ENCODE results near the gene EYS.

DNA sequence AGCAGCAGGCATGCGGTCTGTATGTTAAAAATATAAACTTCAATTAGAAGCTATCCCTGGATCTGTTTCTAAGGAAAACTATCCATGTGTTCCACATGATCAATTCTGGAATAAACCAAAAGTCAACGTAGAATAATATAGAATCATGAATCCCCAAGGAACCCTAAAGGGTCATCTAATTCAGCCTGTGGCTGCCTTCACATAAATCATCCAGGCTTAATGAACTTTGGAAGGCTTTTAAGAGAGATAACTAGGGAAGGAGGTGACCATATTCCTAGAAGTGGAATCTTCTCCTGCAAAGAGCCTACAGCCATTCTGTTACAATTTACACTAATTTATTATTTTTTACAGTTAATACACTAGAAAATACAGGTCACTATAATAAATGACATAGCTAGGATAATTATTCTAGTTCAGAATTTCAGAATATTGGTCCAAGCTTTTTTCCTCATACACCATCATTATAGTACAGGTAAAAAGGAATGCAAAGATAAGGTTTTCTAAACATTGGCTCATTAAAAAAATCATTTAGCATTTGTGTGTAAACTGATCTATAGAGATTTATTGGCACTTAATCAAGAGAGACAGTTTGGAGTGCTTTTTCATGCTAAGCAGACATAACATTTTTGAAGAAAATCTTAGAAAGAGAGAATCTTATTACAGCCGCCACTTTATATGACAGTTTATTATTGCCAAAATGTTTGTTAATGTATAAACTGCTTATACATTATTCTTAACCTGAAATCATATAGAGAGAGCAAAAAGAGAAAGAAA is 1220.3 kb downstream of the EYS start:
- TF ChIP-seq SIN3A (IDR thresholded peaks at IDR 0.05; ENCODE audit: borderline replicate concordance, insufficient read depth, low read length) (no peak), POLR2AphosphoS5 (IDR thresholded peaks at IDR 0.05; ENCODE audit: low read depth, low read length) (no peak)
